Aorta (tissue), 5 donors: ENCODE measurements around the gene CREB5. TPM values are rescaled to one million over a fixed set of nuclear protein-coding genes. Genes with fewer than 3 reads are reported as not detected.
"Not testable (repeated sequence)": the region's sequence is repeated elsewhere in the genome, so short reads cannot be mapped to it uniquely, and the experiment has no call there.

Experiments
- ATAC-seq: fragments of 200-7000 bp; cut with Tn5 transposase; one replicate; pipeline ENCODE4 v1.9.1; 2022; ENCODE audit warnings: moderate library complexity; ENCODE audit not compliant: low FRiP score
- DNase-seq, 2 donors: peaks; one replicate each; pipeline ENCODE4 v3.0.0-alpha.2; 2020
- H3K27ac ChIP-seq, 2 donors: one replicate each; pipeline ENCODE4 v1.5.1; 2013; ENCODE audit warnings: low read length in 2 of 2, mild to moderate bottlenecking in 2 of 2, moderate library complexity in 2 of 2, control low read depth in 1 of 2, inconsistent platforms in 1 of 2, low read depth in 1 of 2
- H3K27me3 ChIP-seq, 2 donors: one replicate each; pipeline ENCODE4 v1.6.1; 2013; ENCODE audit warnings: control low read depth in 1 of 2, low read length in 1 of 2, mild to moderate bottlenecking in 1 of 2, moderate library complexity in 1 of 2; ENCODE audit not compliant: insufficient read depth in 2 of 2, control insufficient read depth in 1 of 2
- H3K36me3 ChIP-seq, 2 donors: one replicate each; pipeline ENCODE4 v1.6.1; 2013; ENCODE audit warnings: control low read depth in 1 of 2, low read length in 1 of 2, mild to moderate bottlenecking in 1 of 2; ENCODE audit not compliant: insufficient read depth in 2 of 2, control insufficient read depth in 1 of 2
- H3K4me1 ChIP-seq, 2 donors: one replicate each; pipeline ENCODE4 v1.6.1; 2013; ENCODE audit warnings: low read length in 2 of 2, control low read depth in 1 of 2, mild to moderate bottlenecking in 1 of 2, moderate library complexity in 1 of 2; ENCODE audit not compliant: insufficient read depth in 2 of 2, control insufficient read depth in 1 of 2
- H3K4me3 ChIP-seq, 2 donors: one replicate each; pipeline ENCODE4 v1.5.1; 2013; ENCODE audit warnings: low read length in 2 of 2, control low read depth in 1 of 2, mild to moderate bottlenecking in 1 of 2
- H3K9me3 ChIP-seq: one replicate; pipeline ENCODE4 v1.6.1; 2013; ENCODE audit warnings: mild to moderate bottlenecking, low read length; ENCODE audit not compliant: control insufficient read depth
- WGBS, 2 donors: extraction: QIAGEN DNeasy Blood & Tissue Kit; methylation state at CpG; one replicate each; pipeline ENCODE4 v1.1.7; 2013; 5-methylcytosine and 5-hydroxymethylcytosine counted together
- intact Hi-C, 2 donors: fragments of 100-400 bp; cut with DNase I; formaldehyde crosslinking; loops; one replicate each; pipeline versions ENCODE4 v1.14.2 to v1.15.0; 2022
- polyA plus RNA-seq, 2 donors: library from polyadenylated mRNA; stranded (reverse); fragments of 200-250 nt; gene quantifications; one replicate each; pipeline ENCODE4 v1.2.3, GENCODE V29; 2013
- total RNA-seq, 2 donors: library from RNA; stranded (reverse); fragmentation: NEBNext Ultra II Directional; extraction: Animal tissue kit (Norgen Biotek cat#: 25700); gene quantifications; one replicate each; pipeline ENCODE4 v1.2.1, GENCODE V29; 2021
- donor health status: healthy with polysubstance abuse.
- donor health status: Bipolar disorder and iron deficiency.
- donor health status: DM: no; HTN: no; CAD: no.
- donor health status: DM: no; HTN: no; CAD: no.
- donor health status: DM: yes; HTN: yes; CAD: no.

Gene CREB5
- total and polyA plus RNA-seq, 4 donors: 2.6 to 57.1 (median 17.9) TPM

- no peaks in the 10 kb centered on the region for H3K4me1 ChIP-seq
- H3K36me3 ChIP-seq: no peaks in the 10 kb centered on the region
- H3K27ac ChIP-seq: no peak overlapping the region
- ATAC-seq (no peak), DNase-seq (no peak)
- no peaks in the 10 kb centered on the region for H3K27me3 ChIP-seq
- H3K4me3 ChIP-seq: no peak overlapping the region
- intact Hi-C loops: no loop called here
- no peaks in the 10 kb centered on the region for H3K9me3 ChIP-seq
- 79 to 86% methylated on average over 2 of the region's 2 CpGs for WGBS, 2 donors
These were observed 15.2 kb upstream of the CREB5 start for GRCh38 chr7:28397141-28397540.

- Histone ChIP-seq H3K27me3 (no peaks in the 10 kb centered on the region), H3K9me3 (no peaks in the 10 kb centered on the region), H3K27ac (no peak overlapping the region), H3K4me3 (no peak overlapping the region), H3K4me1 (no peaks in the 10 kb centered on the region), H3K36me3 (no peaks in the 10 kb centered on the region)
- ATAC-seq: no peak
- intact Hi-C loops: no loop called here
- 77 to 79% methylated on average over 3 of the region's 3 CpGs for WGBS, 2 donors
- DNase-seq: no peak
These were observed 11.4 kb upstream of the CREB5 start for GRCh38 chr7:28400838-28401360.

GRCh38 chr7:28401567-28401966 lies 10.8 kb upstream of the CREB5 start:
- H3K4me1 ChIP-seq, ATAC-seq, intact Hi-C loops, H3K4me3 ChIP-seq, H3K27ac ChIP-seq, DNase-seq, H3K27me3 ChIP-seq, H3K9me3 ChIP-seq, H3K36me3 ChIP-seq: not testable (repeated sequence)
- WGBS, 2 donors: 96 to 98% methylated on average over 3 of the region's 4 CpGs

GRCh38 chr7:28405662-28406061 lies 6.7 kb upstream of the CREB5 start:
- peak overlapping the region in 1 of 2 donors; percentile 58 for H3K27ac ChIP-seq
- intact Hi-C loops: loop anchor here in 1 of 2 donors (5.0 kb wide), 2 partner anchors 222 to 282 kb away; no protein-coding TSS in a partner anchor
- no peaks in the 10 kb centered on the region for H3K27me3 ChIP-seq
- 35 to 37% methylated on average over 5 of the region's 5 CpGs for WGBS, 2 donors
- H3K4me1 ChIP-seq: peaks cover 1 to 6% of the 10 kb centered on the region in 2 donors
- ATAC-seq (no peak), DNase-seq (peak in 1 of 2 donors; percentile 74)
- H3K36me3 ChIP-seq: no peaks in the 10 kb centered on the region
- H3K4me3 ChIP-seq: no peak overlapping the region
- H3K9me3 ChIP-seq: no peaks in the 10 kb centered on the region

GRCh38 chr7:28406192-28406591 lies 6.1 kb upstream of the CREB5 start:
- no peaks in the 10 kb centered on the region for H3K9me3 ChIP-seq
- WGBS, 2 donors: 78 to 88% methylated on average over 5 of the region's 5 CpGs
- H3K27me3 ChIP-seq: no peaks in the 10 kb centered on the region
- H3K4me3 ChIP-seq: no peak overlapping the region
- ATAC-seq: no peak
- intact Hi-C loops: loop anchor here in 1 of 2 donors (5.0 kb wide), 2 partner anchors 221 to 281 kb away; no protein-coding TSS in a partner anchor
- H3K27ac ChIP-seq: peak overlapping the region; percentile 2 to 46
- peaks cover 1 to 6% of the 10 kb centered on the region in 2 donors for H3K4me1 ChIP-seq
- no peaks in the 10 kb centered on the region for H3K36me3 ChIP-seq
- DNase-seq: peak in 1 of 2 donors; percentile 45

- WGBS, 2 donors: 41 to 53% methylated on average over 2 of the region's 2 CpGs
- no peak for DNase-seq
- Histone ChIP-seq H3K4me3 (no peak overlapping the region), H3K4me1 (peaks cover 1 to 6% of the 10 kb centered on the region in 2 donors), H3K9me3 (no peaks in the 10 kb centered on the region), H3K36me3 (no peaks in the 10 kb centered on the region), H3K27me3 (no peaks in the 10 kb centered on the region), H3K27ac (peak overlapping the region in 1 of 2 donors; percentile 81)
- no peak for ATAC-seq
- intact Hi-C loops: loop anchor here (2.0 to 5.0 kb wide), 3 partner anchors 215 to 280 kb away; no protein-coding TSS in a partner anchor
These were observed 4.7 kb upstream of the CREB5 start for GRCh38 chr7:28407651-28408050.

- peak in 1 of 2 donors; percentile 78 for DNase-seq
- ATAC-seq: peak; percentile 40
- H3K4me3 ChIP-seq: no peak overlapping the region
- H3K36me3 ChIP-seq: no peaks in the 10 kb centered on the region
- H3K4me1 ChIP-seq: peaks cover 1 to 6% of the 10 kb centered on the region in 2 donors
- peak overlapping the region in 1 of 2 donors; percentile 81 for H3K27ac ChIP-seq
- 55 to 65% methylated on average over 27 of the region's 27 CpGs for WGBS, 2 donors
- H3K9me3 ChIP-seq: no peaks in the 10 kb centered on the region
- H3K27me3 ChIP-seq: no peaks in the 10 kb centered on the region
- intact Hi-C loops: loop anchor here (2.0 to 5.0 kb wide), 3 partner anchors 214 to 279 kb away; no protein-coding TSS in a partner anchor
These were observed 4.0 kb upstream of the CREB5 start for GRCh38 chr7:28408105-28408959.

- 1% methylated on average over 51 of the region's 51 CpGs for WGBS, 2 donors
- peak; percentile 90 for ATAC-seq
- Histone ChIP-seq H3K4me1 (peaks cover 1 to 6% of the 10 kb centered on the region in 2 donors), H3K27me3 (no peaks in the 10 kb centered on the region), H3K4me3 (peak overlapping the region; percentile 65 to 68), H3K36me3 (no peaks in the 10 kb centered on the region), H3K9me3 (no peaks in the 10 kb centered on the region), H3K27ac (peak overlapping the region; percentile 20 to 53)
- intact Hi-C loops: loop anchor here (2.0 to 5.0 kb wide), 3 partner anchors 214 to 278 kb away; no protein-coding TSS in a partner anchor
- peak; percentile 96 to 97 for DNase-seq
These were observed 3.2 kb upstream of the CREB5 start for GRCh38 chr7:28408960-28409715.
